WTC11 (cell line): Measurements from ENCODE around the gene TGFBRAP1. TPM values are rescaled to one million over a fixed set of nuclear protein-coding genes. Genes with fewer than 3 reads are reported as not detected.
A peak's percentile ranks its signal among the peaks of the same experiment; 100 is the strongest.

Experiments used
- ATAC-seq: fragments of 200-7000 bp; cut with Tn5 transposase; 2 replicates; pipeline ENCODE4 v1.10.0; 2021; ENCODE audit warnings: mild to moderate bottlenecking, moderate library complexity
- CTCF ChIA-PET: fragments of 300-600 bp; sonication (Branson Sonifier 250); formaldehyde crosslinking; loops from one replicate; lab custom pipeline; 2021; ENCODE audit warnings: antibody characterized with exemption; lab: Charles Lee
- POLR2A ChIA-PET: fragments of 350-600 bp; sonication (Branson Sonifier 250); formaldehyde crosslinking; loops from one replicate; lab custom pipeline; 2021; ENCODE audit warnings: antibody characterized with exemption; lab: Charles Lee
- DNase-seq: peaks from one replicate; pipeline ENCODE4 v3.0.0; 2021; ENCODE audit warnings: low spot score
- H3K27ac Mint-ChIP-seq: 2 replicates; pipeline ENCODE4 v1.8.0; 2021; ENCODE audit warnings: mixed read lengths
- H3K27me3 Mint-ChIP-seq: 2 replicates; pipeline ENCODE4 v1.8.0; 2021; ENCODE audit warnings: low read depth, mild to moderate bottlenecking, moderate library complexity, mixed read lengths
- H3K36me3 Mint-ChIP-seq: 2 replicates; pipeline ENCODE4 v1.8.0; 2021; ENCODE audit warnings: mixed read lengths
- H3K4me1 Mint-ChIP-seq: 2 replicates; pipeline ENCODE4 v1.8.0; 2022; ENCODE audit warnings: mixed read lengths
- H3K4me3 Mint-ChIP-seq: 2 replicates; pipeline ENCODE4 v1.8.0; 2021; ENCODE audit warnings: mild to moderate bottlenecking, moderate library complexity, mixed read lengths
- H3K9me3 Mint-ChIP-seq: 2 replicates; pipeline ENCODE4 v1.8.0; 2021; ENCODE audit warnings: mixed read lengths
- CREM ChIP-seq: sonication (generic); formaldehyde crosslinking; IDR thresholded peaks from 2 replicates; pipeline ENCODE4 v1.8.1; 2022; ENCODE audit warnings: mild to moderate bottlenecking, missing genetic modification reagents, moderate library complexity
- ETV6 ChIP-seq: sonication (generic); formaldehyde crosslinking; IDR thresholded peaks from 2 replicates; pipeline ENCODE4 v1.8.1; 2022; ENCODE audit warnings: mild to moderate bottlenecking, missing genetic modification reagents
- FOXJ3 ChIP-seq: sonication (generic); formaldehyde crosslinking; IDR thresholded peaks from 2 replicates; pipeline ENCODE4 v1.9.0; 2021; ENCODE audit warnings: missing genetic modification reagents, mild to moderate bottlenecking, borderline replicate concordance
- KAT7 ChIP-seq: sonication (generic); formaldehyde crosslinking; IDR thresholded peaks from 2 replicates; pipeline ENCODE4 v1.8.1; 2023; ENCODE audit warnings: missing genetic modification reagents, mild to moderate bottlenecking, borderline replicate concordance
- NFYB ChIP-seq: sonication (generic); formaldehyde crosslinking; conservative IDR thresholded peaks from 2 replicates; pipeline ENCODE4 v1.8.0; 2022; ENCODE audit warnings: low read depth, missing genetic modification reagents
- NR2C2 ChIP-seq: sonication (generic); formaldehyde crosslinking; IDR thresholded peaks from 2 replicates; pipeline ENCODE4 v1.8.0; 2022; ENCODE audit warnings: mild to moderate bottlenecking, missing genetic modification reagents
- OVOL2 ChIP-seq: fragments of 250-450 bp; sonication (Bioruptor Pico); IDR thresholded peaks from 2 replicates; pipeline ENCODE4 v1.9.0; 2021; ENCODE audit warnings: mild to moderate bottlenecking, borderline replicate concordance
- RORB ChIP-seq: fragments of 250-450 bp; sonication (Bioruptor Pico); IDR thresholded peaks from 2 replicates; pipeline ENCODE4 v1.9.0; 2021; ENCODE audit warnings: mild to moderate bottlenecking
- ZNF396 ChIP-seq: fragments of 250-450 bp; sonication (Bioruptor Pico); IDR thresholded peaks from 2 replicates; pipeline ENCODE4 v1.8.0; 2021; ENCODE audit warnings: mild to moderate bottlenecking, moderate library complexity, borderline replicate concordance
- total RNA-seq: library from RNA; stranded (reverse); gene quantifications from 3 replicates; pipeline ENCODE4 v1.2.3, GENCODE V29; 2021
- TF ChIP-seq, protein P1 (sequence below): sonication (generic); formaldehyde crosslinking; IDR thresholded peaks from 2 replicates; pipeline ENCODE4 v1.8.1; 2023; ENCODE audit warnings: mild to moderate bottlenecking, missing genetic modification reagents, moderate library complexity
- TF ChIP-seq, protein P2 (sequence below): sonication (generic); formaldehyde crosslinking; IDR thresholded peaks from 2 replicates; pipeline ENCODE4 v1.8.1; 2023; ENCODE audit warnings: mild to moderate bottlenecking, missing genetic modification reagents, borderline replicate concordance
- TF ChIP-seq, protein P3 (sequence below): sonication (generic); formaldehyde crosslinking; IDR thresholded peaks from 2 replicates; pipeline ENCODE4 v1.8.1; 2023; ENCODE audit warnings: mild to moderate bottlenecking, missing genetic modification reagents
- TF ChIP-seq, protein P4 (sequence below): sonication (generic); formaldehyde crosslinking; IDR thresholded peaks from 2 replicates; pipeline ENCODE4 v1.8.1; 2022; ENCODE audit warnings: low read depth, missing genetic modification reagents, borderline replicate concordance
- TF ChIP-seq, protein P5 (sequence below): sonication (generic); formaldehyde crosslinking; IDR thresholded peaks from 2 replicates; pipeline ENCODE4 v1.8.0; 2022; ENCODE audit warnings: mild to moderate bottlenecking, missing genetic modification reagents
- TF ChIP-seq, protein P6 (sequence below): sonication (generic); formaldehyde crosslinking; IDR thresholded peaks from 2 replicates; pipeline ENCODE4 v1.8.1; 2022; ENCODE audit warnings: low read depth, mild to moderate bottlenecking, moderate library complexity, missing genetic modification reagents, borderline replicate concordance

Gene TGFBRAP1
- total RNA-seq, 1 experiment from 2014 or later = 16.3 TPM

DNA sequence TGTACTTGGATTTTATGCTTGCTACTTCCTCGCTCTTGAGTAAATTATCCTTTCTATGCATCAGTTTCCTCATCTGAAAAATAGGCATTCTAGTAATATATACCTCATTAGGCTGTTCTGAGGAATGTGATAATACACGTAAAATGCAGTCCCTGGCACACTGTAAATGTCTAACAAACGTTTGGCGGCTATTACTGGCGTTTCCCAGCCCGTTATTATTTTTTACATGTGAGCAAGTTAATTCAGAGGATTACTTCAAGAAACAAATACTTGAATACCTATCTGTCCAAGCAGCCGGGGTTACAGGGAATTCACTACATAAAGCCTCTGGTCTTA is 7.2 kb upstream of the TGFBRAP1 start (continued):
- TF ChIP-seq, protein P1, sequence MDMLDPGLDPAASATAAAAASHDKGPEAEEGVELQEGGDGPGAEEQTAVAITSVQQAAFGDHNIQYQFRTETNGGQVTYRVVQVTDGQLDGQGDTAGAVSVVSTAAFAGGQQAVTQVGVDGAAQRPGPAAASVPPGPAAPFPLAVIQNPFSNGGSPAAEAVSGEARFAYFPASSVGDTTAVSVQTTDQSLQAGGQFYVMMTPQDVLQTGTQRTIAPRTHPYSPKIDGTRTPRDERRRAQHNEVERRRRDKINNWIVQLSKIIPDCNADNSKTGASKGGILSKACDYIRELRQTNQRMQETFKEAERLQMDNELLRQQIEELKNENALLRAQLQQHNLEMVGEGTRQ (CRISPR knock-in tag) = no peak
- no peak for TF ChIP-seq NFYB (CRISPR knock-in tag)
- TF ChIP-seq, protein P2, sequence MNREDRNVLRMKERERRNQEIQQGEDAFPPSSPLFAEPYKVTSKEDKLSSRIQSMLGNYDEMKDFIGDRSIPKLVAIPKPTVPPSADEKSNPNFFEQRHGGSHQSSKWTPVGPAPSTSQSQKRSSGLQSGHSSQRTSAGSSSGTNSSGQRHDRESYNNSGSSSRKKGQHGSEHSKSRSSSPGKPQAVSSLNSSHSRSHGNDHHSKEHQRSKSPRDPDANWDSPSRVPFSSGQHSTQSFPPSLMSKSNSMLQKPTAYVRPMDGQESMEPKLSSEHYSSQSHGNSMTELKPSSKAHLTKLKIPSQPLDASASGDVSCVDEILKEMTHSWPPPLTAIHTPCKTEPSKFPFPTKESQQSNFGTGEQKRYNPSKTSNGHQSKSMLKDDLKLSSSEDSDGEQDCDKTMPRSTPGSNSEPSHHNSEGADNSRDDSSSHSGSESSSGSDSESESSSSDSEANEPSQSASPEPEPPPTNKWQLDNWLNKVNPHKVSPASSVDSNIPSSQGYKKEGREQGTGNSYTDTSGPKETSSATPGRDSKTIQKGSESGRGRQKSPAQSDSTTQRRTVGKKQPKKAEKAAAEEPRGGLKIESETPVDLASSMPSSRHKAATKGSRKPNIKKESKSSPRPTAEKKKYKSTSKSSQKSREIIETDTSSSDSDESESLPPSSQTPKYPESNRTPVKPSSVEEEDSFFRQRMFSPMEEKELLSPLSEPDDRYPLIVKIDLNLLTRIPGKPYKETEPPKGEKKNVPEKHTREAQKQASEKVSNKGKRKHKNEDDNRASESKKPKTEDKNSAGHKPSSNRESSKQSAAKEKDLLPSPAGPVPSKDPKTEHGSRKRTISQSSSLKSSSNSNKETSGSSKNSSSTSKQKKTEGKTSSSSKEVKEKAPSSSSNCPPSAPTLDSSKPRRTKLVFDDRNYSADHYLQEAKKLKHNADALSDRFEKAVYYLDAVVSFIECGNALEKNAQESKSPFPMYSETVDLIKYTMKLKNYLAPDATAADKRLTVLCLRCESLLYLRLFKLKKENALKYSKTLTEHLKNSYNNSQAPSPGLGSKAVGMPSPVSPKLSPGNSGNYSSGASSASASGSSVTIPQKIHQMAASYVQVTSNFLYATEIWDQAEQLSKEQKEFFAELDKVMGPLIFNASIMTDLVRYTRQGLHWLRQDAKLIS (CRISPR knock-in tag) = no peak
- no peak for TF ChIP-seq KAT7 (CRISPR knock-in tag)

DNA sequence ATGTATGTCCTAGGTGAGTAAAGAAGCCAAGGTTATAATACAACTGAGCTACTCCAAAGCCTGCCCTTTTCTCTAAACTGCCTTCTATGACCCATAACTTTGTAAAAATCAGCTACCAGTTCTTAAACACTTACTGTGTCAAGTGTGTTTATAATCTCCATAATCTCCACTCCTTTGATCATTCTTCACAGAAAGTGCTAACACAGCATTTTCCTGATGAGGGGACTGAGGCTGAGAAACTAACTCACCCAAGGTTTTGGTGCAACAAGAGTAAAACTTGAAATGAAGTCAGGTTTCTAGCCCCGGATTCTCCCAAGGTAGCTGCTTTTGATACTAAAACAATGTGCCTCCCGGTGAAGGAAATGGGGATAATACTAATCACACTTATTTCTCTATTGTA is 5.9 kb upstream of the TGFBRAP1 start:
- Mint-ChIP-seq H3K4me3 (peak overlapping the region; percentile 100; the same call in 1 of the 2 replicates), H3K9me3 (no peaks in the 10 kb centered on the region), H3K4me1 (peaks cover 15% of the 10 kb centered on the region), H3K36me3 (peaks cover 8% of the 10 kb centered on the region; the same call in 1 of the 2 replicates), H3K27ac (no peak overlapping the region), H3K27me3 (no peaks in the 10 kb centered on the region)
- TF ChIP-seq, protein P3, sequence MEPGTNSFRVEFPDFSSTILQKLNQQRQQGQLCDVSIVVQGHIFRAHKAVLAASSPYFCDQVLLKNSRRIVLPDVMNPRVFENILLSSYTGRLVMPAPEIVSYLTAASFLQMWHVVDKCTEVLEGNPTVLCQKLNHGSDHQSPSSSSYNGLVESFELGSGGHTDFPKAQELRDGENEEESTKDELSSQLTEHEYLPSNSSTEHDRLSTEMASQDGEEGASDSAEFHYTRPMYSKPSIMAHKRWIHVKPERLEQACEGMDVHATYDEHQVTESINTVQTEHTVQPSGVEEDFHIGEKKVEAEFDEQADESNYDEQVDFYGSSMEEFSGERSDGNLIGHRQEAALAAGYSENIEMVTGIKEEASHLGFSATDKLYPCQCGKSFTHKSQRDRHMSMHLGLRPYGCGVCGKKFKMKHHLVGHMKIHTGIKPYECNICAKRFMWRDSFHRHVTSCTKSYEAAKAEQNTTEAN (CRISPR knock-in tag) = no peak
- no peak for TF ChIP-seq CREM
- TF ChIP-seq OVOL2 (CRISPR knock-in tag) = no peak
- TF ChIP-seq RORB = no peak
- TF ChIP-seq NR2C2 (CRISPR knock-in tag) = no peak
- TF ChIP-seq, protein P4, sequence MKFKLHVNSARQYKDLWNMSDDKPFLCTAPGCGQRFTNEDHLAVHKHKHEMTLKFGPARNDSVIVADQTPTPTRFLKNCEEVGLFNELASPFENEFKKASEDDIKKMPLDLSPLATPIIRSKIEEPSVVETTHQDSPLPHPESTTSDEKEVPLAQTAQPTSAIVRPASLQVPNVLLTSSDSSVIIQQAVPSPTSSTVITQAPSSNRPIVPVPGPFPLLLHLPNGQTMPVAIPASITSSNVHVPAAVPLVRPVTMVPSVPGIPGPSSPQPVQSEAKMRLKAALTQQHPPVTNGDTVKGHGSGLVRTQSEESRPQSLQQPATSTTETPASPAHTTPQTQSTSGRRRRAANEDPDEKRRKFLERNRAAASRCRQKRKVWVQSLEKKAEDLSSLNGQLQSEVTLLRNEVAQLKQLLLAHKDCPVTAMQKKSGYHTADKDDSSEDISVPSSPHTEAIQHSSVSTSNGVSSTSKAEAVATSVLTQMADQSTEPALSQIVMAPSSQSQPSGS (CRISPR knock-in tag) = no peak
- TF ChIP-seq ETV6 (CRISPR knock-in tag) = no peak
- TF ChIP-seq, protein P5, sequence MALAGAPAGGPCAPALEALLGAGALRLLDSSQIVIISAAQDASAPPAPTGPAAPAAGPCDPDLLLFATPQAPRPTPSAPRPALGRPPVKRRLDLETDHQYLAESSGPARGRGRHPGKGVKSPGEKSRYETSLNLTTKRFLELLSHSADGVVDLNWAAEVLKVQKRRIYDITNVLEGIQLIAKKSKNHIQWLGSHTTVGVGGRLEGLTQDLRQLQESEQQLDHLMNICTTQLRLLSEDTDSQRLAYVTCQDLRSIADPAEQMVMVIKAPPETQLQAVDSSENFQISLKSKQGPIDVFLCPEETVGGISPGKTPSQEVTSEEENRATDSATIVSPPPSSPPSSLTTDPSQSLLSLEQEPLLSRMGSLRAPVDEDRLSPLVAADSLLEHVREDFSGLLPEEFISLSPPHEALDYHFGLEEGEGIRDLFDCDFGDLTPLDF (CRISPR knock-in tag) = no peak
- TF ChIP-seq, protein P6, sequence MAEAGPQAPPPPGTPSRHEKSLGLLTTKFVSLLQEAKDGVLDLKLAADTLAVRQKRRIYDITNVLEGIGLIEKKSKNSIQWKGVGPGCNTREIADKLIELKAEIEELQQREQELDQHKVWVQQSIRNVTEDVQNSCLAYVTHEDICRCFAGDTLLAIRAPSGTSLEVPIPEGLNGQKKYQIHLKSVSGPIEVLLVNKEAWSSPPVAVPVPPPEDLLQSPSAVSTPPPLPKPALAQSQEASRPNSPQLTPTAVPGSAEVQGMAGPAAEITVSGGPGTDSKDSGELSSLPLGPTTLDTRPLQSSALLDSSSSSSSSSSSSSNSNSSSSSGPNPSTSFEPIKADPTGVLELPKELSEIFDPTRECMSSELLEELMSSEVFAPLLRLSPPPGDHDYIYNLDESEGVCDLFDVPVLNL = no peak
- no peak for TF ChIP-seq FOXJ3 (CRISPR knock-in tag)
- TF ChIP-seq ZNF396 = no peak
- DNase-seq = no peak
- ChIA-PET POLR2A (no interaction called here), CTCF (interaction anchor here (0.9 to 1.1 kb wide), 2 partner anchors 9 to 97 kb away, joined by 3 to 4 read pairs; no protein-coding TSS in a partner anchor)
- ATAC-seq = no peak
